GM23338 (cell line): ENCODE data around the gene PAPPA. TPM values are rescaled to one million over a fixed set of nuclear protein-coding genes. Genes with fewer than 3 reads are reported as not detected.

Experiments
- ATAC-seq: fragments of 200-7000 bp; cut with Tn5 transposase; 3 replicates; pipeline ENCODE4 v1.9.1; 2020
- DNase-seq: peaks from one replicate; pipeline ENCODE4 v3.0.0-alpha.2; 2015; ENCODE audit warnings: low spot score
- H2AFZ ChIP-seq: fragments of 200-600 bp; sonication (generic); 2 replicates; pipeline ENCODE4 v1.8.0; 2016; ENCODE audit warnings: antibody characterized with exemption, mild to moderate bottlenecking, moderate library complexity
- H3F3A ChIP-seq: fragments of 200-600 bp; sonication (generic); replicated peaks from 2 replicates; pipeline ENCODE4 v1.8.0; 2017; ENCODE audit warnings: antibody characterized with exemption, mixed run types, low read depth
- H3K27ac ChIP-seq: fragments of 200-600 bp; sonication (generic); 2 replicates; pipeline ENCODE4 v1.6.1; 2016; ENCODE audit warnings: low read depth
- H3K27me3 ChIP-seq: fragments of 200-600 bp; sonication (generic); 2 replicates; pipeline ENCODE4 v1.8.0; 2016; ENCODE audit warnings: mild to moderate bottlenecking, mixed run types, moderate library complexity; ENCODE audit not compliant: insufficient read depth
- H3K36me3 ChIP-seq: fragments of 200-600 bp; sonication (generic); 2 replicates; pipeline ENCODE4 v1.8.0; 2016; ENCODE audit warnings: mild to moderate bottlenecking; ENCODE audit not compliant: insufficient read depth
- H3K4me1 ChIP-seq: fragments of 200-600 bp; sonication (generic); 2 replicates; pipeline ENCODE4 v1.8.0; 2016; ENCODE audit warnings: mild to moderate bottlenecking, moderate library complexity; ENCODE audit not compliant: insufficient read depth
- H3K4me2 ChIP-seq: fragments of 200-600 bp; sonication (generic); 2 replicates; pipeline ENCODE4 v1.7.1; 2017; ENCODE audit warnings: mixed run types
- H3K4me3 ChIP-seq: fragments of 200-600 bp; sonication (generic); 2 replicates; pipeline ENCODE4 v1.6.1; 2016; ENCODE audit warnings: mixed run types
- H3K79me2 ChIP-seq: fragments of 200-600 bp; sonication (generic); replicated peaks from 2 replicates; pipeline ENCODE4 v1.8.0; 2017; ENCODE audit warnings: mild to moderate bottlenecking; ENCODE audit not compliant: insufficient read depth
- H3K9me2 ChIP-seq: fragments of 200-600 bp; sonication (generic); 2 replicates; pipeline ENCODE4 v1.8.0; 2017; ENCODE audit not compliant: insufficient read depth
- H4K20me1 ChIP-seq: fragments of 200-600 bp; sonication (generic); replicated peaks from 2 replicates; pipeline ENCODE4 v1.8.0; 2017; ENCODE audit warnings: mild to moderate bottlenecking; ENCODE audit not compliant: insufficient read depth
- H3K27ac Mint-ChIP-seq: 2 replicates; pipeline ENCODE4 v1.8.0; 2020; ENCODE audit warnings: inconsistent platforms, mild to moderate bottlenecking, moderate library complexity, mixed read lengths
- H3K27me3 Mint-ChIP-seq: 3 replicates; pipeline ENCODE4 v1.8.0; 2022; ENCODE audit warnings: low read depth, mild to moderate bottlenecking, moderate library complexity, mixed read lengths, inconsistent platforms; ENCODE audit not compliant: insufficient read depth, poor library complexity
- H3K36me3 Mint-ChIP-seq: 3 replicates; pipeline ENCODE4 v1.8.0; 2021; ENCODE audit warnings: low read depth, mild to moderate bottlenecking, inconsistent platforms, moderate library complexity, mixed read lengths
- H3K4me1 Mint-ChIP-seq: 3 replicates; pipeline ENCODE4 v1.8.0; 2020; ENCODE audit warnings: mild to moderate bottlenecking, inconsistent platforms, mixed read lengths
- H3K4me3 Mint-ChIP-seq: 3 replicates; pipeline ENCODE4 v1.8.0; 2021; ENCODE audit warnings: moderate library complexity, mild to moderate bottlenecking, inconsistent platforms, mixed read lengths
- H3K9me3 Mint-ChIP-seq: 3 replicates; pipeline ENCODE4 v1.8.0; 2020; ENCODE audit warnings: moderate library complexity, mild to moderate bottlenecking, inconsistent platforms, mixed read lengths
- CREB1 ChIP-seq: fragments of 250-450 bp; sonication (Bioruptor Pico); IDR thresholded peaks from 2 replicates; pipeline ENCODE4 v1.5.0; 2020; ENCODE audit warnings: low read depth, mild to moderate bottlenecking, moderate library complexity
- ETS1 ChIP-seq: IDR thresholded peaks from 2 replicates; pipeline ENCODE4 v1.6.1; 2016; ENCODE audit warnings: antibody characterized with exemption
- EZH2 ChIP-seq: fragments of 200-600 bp; sonication (generic); IDR thresholded peaks from one replicate; pipeline ENCODE4 v1.8.0; 2017; ENCODE audit warnings: antibody characterized with exemption, mild to moderate bottlenecking, low read depth; ENCODE audit not compliant: unreplicated experiment
- EZH2phosphoT487 ChIP-seq: fragments of 200-600 bp; sonication (generic); IDR thresholded peaks from one replicate; pipeline ENCODE4 v1.8.1; 2018; ENCODE audit warnings: antibody characterized with exemption; ENCODE audit not compliant: unreplicated experiment
- JUNB ChIP-seq: IDR thresholded peaks from one replicate; pipeline ENCODE4 v1.6.1; 2016; ENCODE audit warnings: antibody characterized with exemption; ENCODE audit not compliant: unreplicated experiment
- NANOG ChIP-seq: IDR thresholded peaks from 2 replicates; pipeline ENCODE4 v1.6.1; 2016; ENCODE audit warnings: antibody characterized with exemption, borderline replicate concordance
- POLR2AphosphoS5 ChIP-seq: IDR thresholded peaks from 2 replicates; pipeline ENCODE4 v1.6.1; 2016; ENCODE audit warnings: antibody characterized with exemption, low read depth
- ZNF114 ChIP-seq: fragments of 250-450 bp; sonication (Bioruptor Pico); IDR thresholded peaks from 2 replicates; pipeline ENCODE4 v1.5.0; 2020; ENCODE audit warnings: mild to moderate bottlenecking, moderate library complexity
- ZNF331 ChIP-seq: fragments of 250-450 bp; sonication (Bioruptor Pico); IDR thresholded peaks from 2 replicates; pipeline ENCODE4 v1.5.0; 2020; ENCODE audit warnings: low read depth, mild to moderate bottlenecking, moderate library complexity
- polyA plus RNA-seq: library from polyadenylated mRNA; unstranded; fragments of >200 nt; fragmentation: Nextera tagmentation; extraction: Ambion mirVana; gene quantifications from 2 replicates; pipeline ENCODE4 v1.2.1, GENCODE V29; 2016
- total RNA-seq: library from RNA; depleted of rRNA; stranded (reverse); fragments of >200 nt; shearing (Covaris generic); gene quantifications from 2 replicates; pipeline ENCODE4 v1.2.3, GENCODE V29; 2014
- TF ChIP-seq, protein P1 (sequence below): fragments of 250-450 bp; sonication (Bioruptor Pico); IDR thresholded peaks from 2 replicates; pipeline ENCODE4 v1.5.0; 2020; ENCODE audit warnings: mild to moderate bottlenecking, moderate library complexity

The PAPPA gene
- total and polyA plus RNA-seq, 2 experiments from 2014 or later = 0.38 to 0.66 TPM

DNA sequence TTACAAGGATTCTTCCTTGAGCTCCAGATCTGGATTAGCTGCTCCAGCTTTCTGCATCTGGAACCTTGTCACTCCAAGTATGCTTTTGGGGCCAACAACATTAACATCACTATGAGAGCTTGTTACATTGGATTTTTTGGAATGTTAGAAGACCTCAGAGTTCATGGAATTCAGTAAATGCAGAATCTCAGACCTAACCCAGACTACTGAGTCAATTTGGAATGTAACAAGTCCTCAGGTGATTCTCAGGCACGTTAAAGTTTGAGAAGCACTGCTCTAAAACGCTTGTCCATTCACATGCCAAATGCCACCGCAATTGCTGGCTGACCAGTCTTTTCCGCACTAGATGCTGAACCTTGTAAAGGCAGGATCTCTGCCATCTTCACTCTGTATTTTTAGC, 282.1 kb downstream of the PAPPA start (continued):
- TF ChIP-seq, protein P1, sequence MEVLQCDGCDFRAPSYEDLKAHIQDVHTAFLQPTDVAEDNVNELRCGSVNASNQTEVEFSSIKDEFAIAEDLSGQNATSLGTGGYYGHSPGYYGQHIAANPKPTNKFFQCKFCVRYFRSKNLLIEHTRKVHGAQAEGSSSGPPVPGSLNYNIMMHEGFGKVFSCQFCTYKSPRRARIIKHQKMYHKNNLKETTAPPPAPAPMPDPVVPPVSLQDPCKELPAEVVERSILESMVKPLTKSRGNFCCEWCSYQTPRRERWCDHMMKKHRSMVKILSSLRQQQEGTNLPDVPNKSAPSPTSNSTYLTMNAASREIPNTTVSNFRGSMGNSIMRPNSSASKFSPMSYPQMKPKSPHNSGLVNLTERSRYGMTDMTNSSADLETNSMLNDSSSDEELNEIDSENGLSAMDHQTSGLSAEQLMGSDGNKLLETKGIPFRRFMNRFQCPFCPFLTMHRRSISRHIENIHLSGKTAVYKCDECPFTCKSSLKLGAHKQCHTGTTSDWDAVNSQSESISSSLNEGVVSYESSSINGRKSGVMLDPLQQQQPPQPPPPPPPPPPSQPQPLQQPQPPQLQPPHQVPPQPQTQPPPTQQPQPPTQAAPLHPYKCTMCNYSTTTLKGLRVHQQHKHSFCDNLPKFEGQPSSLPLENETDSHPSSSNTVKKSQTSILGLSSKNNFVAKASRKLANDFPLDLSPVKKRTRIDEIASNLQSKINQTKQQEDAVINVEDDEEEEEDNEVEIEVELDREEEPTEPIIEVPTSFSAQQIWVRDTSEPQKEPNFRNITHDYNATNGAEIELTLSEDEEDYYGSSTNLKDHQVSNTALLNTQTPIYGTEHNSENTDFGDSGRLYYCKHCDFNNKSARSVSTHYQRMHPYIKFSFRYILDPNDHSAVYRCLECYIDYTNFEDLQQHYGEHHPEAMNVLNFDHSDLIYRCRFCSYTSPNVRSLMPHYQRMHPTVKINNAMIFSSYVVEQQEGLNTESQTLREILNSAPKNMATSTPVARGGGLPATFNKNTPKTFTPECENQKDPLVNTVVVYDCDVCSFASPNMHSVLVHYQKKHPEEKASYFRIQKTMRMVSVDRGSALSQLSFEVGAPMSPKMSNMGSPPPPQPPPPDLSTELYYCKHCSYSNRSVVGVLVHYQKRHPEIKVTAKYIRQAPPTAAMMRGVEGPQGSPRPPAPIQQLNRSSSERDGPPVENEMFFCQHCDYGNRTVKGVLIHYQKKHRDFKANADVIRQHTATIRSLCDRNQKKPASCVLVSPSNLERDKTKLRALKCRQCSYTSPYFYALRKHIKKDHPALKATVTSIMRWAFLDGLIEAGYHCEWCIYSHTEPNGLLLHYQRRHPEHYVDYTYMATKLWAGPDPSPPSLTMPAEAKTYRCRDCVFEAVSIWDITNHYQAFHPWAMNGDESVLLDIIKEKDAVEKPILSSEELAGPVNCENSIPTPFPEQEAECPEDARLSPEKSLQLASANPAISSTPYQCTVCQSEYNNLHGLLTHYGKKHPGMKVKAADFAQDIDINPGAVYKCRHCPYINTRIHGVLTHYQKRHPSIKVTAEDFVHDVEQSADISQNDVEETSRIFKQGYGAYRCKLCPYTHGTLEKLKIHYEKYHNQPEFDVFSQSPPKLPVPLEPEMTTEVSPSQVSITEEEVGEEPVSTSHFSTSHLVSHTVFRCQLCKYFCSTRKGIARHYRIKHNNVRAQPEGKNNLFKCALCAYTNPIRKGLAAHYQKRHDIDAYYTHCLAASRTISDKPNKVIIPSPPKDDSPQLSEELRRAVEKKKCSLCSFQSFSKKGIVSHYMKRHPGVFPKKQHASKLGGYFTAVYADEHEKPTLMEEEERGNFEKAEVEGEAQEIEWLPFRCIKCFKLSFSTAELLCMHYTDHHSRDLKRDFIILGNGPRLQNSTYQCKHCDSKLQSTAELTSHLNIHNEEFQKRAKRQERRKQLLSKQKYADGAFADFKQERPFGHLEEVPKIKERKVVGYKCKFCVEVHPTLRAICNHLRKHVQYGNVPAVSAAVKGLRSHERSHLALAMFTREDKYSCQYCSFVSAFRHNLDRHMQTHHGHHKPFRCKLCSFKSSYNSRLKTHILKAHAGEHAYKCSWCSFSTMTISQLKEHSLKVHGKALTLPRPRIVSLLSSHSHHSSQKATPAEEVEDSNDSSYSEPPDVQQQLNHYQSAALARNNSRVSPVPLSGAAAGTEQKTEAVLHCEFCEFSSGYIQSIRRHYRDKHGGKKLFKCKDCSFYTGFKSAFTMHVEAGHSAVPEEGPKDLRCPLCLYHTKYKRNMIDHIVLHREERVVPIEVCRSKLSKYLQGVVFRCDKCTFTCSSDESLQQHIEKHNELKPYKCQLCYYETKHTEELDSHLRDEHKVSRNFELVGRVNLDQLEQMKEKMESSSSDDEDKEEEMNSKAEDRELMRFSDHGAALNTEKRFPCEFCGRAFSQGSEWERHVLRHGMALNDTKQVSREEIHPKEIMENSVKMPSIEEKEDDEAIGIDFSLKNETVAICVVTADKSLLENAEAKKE = no peak
- no peak for TF ChIP-seq POLR2AphosphoS5
- TF ChIP-seq ETS1 = no peak
- no peak for TF ChIP-seq CREB1 (CRISPR knock-in tag)

DNA sequence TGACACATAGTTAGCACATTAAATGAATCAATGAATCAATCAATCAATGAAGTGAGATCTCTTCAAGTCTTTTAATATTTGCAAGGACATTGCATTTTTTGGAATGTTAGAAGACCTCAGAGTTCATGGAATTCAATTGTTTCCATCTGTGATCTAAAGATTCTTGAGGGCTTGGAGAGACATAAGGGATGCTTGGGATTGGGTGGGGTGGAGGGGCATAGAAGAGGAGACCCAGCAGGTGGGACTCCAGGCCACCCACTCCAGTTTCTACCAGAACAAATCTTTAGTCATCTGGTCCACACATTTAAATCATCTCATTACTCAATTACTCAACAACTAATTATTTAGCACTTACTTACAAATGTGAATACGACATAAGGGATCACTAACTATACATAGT, 282.5 kb downstream of the PAPPA start:
- Histone ChIP-seq H3K27ac (no peak overlapping the region), H3F3A (no peaks in the 10 kb centered on the region), H3K27me3 (no peaks in the 10 kb centered on the region), H4K20me1 (no peaks in the 10 kb centered on the region), H3K9me2 (0 out of 2 replicates have a peak, but pooled peaks cover 7% of the 10 kb centered on the region), H2AFZ (no peak overlapping the region), H3K4me3 (no peak overlapping the region), H3K36me3 (no peaks in the 10 kb centered on the region), H3K4me2 (no peak overlapping the region), H3K4me1 (no peaks in the 10 kb centered on the region), H3K79me2 (no peaks in the 10 kb centered on the region)
- Mint-ChIP-seq H3K27me3 (peaks cover 2% of the 10 kb centered on the region), H3K4me1 (peaks cover 5% of the 10 kb centered on the region), H3K36me3 (peaks cover 17% of the 10 kb centered on the region), H3K4me3 (no peak overlapping the region), H3K27ac (no peak overlapping the region; the same call in 1 of the 2 replicates), H3K9me3 (no peaks in the 10 kb centered on the region)
- no peak for TF ChIP-seq EZH2
- TF ChIP-seq ZNF114 (CRISPR knock-in tag) = no peak
- no peak for TF ChIP-seq ETS1
- TF ChIP-seq JUNB = no peak
- no peak for TF ChIP-seq ZNF331 (CRISPR knock-in tag)
- no peak for TF ChIP-seq NANOG
- no peak for TF ChIP-seq EZH2phosphoT487
- no peak for DNase-seq
- no peak for ATAC-seq
